HepG2 (cell line): ENCODE measurements around the gene SF3A2. TPM values are rescaled to one million over a fixed set of nuclear protein-coding genes. Genes with fewer than 3 reads are reported as not detected.

Source experiments
- EEA1 ChIP-seq: sonication (generic); formaldehyde crosslinking; IDR thresholded peaks from 2 replicates; pipeline ENCODE4 v1.5.1; 2020; ENCODE audit warnings: mild to moderate bottlenecking, missing genetic modification reagents, borderline replicate concordance
- ISX ChIP-seq: sonication (generic); formaldehyde crosslinking; conservative IDR thresholded peaks from 2 replicates; pipeline ENCODE4 v1.5.0; 2020; ENCODE audit warnings: missing genetic modification reagents
- KAT2B ChIP-seq: fragments of 150-350 bp; IDR thresholded peaks from 2 replicates; pipeline ENCODE4 v1.6.1; 2014; ENCODE audit warnings: low read depth, low read length, borderline replicate concordance
- MAFG ChIP-seq: sonication (generic); formaldehyde crosslinking; IDR thresholded peaks from 2 replicates; pipeline ENCODE4 v1.5.1; 2020; ENCODE audit warnings: mild to moderate bottlenecking, missing genetic modification reagents
- MEF2D ChIP-seq: sonication (generic); formaldehyde crosslinking; IDR thresholded peaks from 2 replicates; pipeline ENCODE4 v1.5.1; 2020; ENCODE audit warnings: mild to moderate bottlenecking, missing genetic modification reagents
- PRPF4 ChIP-seq: fragments of 200-400 bp; formaldehyde crosslinking; IDR thresholded peaks from 2 replicates; pipeline ENCODE4 v1.6.1; 2016; ENCODE audit warnings: low read length, low read depth; ENCODE audit not compliant: poor library complexity, severe bottlenecking
- REPIN1 ChIP-seq: sonication (generic); formaldehyde crosslinking; IDR thresholded peaks from 2 replicates; pipeline ENCODE4 v1.8.0; 2022; ENCODE audit warnings: missing genetic modification reagents, low read depth, mild to moderate bottlenecking, borderline replicate concordance
- TBX3 ChIP-seq: fragments of 450-650 bp; IDR thresholded peaks from 2 replicates; pipeline ENCODE4 v1.6.1; 2017; ENCODE audit warnings: antibody characterized with exemption, mild to moderate bottlenecking, inconsistent platforms, borderline replicate concordance
- TRIM24 ChIP-seq: sonication (generic); formaldehyde crosslinking; IDR thresholded peaks from 2 replicates; pipeline ENCODE4 v1.8.0; 2022; ENCODE audit warnings: mild to moderate bottlenecking, missing genetic modification reagents
- ZKSCAN1 ChIP-seq: fragments of 150-350 bp; IDR thresholded peaks from 2 replicates; pipeline ENCODE4 v1.6.1; 2014; ENCODE audit warnings: low read length
- ZNF17 ChIP-seq: sonication (generic); formaldehyde crosslinking; IDR thresholded peaks from 2 replicates; pipeline ENCODE4 v1.5.0; 2020; ENCODE audit warnings: mild to moderate bottlenecking, missing genetic modification reagents
- ZNF20 ChIP-seq: sonication (generic); formaldehyde crosslinking; IDR thresholded peaks from 2 replicates; pipeline ENCODE4 v1.4.0; 2020; ENCODE audit warnings: mild to moderate bottlenecking, moderate library complexity, missing genetic modification reagents
- ZNF562 ChIP-seq: sonication (generic); formaldehyde crosslinking; IDR thresholded peaks from 2 replicates; pipeline ENCODE4 v1.8.0; 2022; ENCODE audit warnings: missing genetic modification reagents, borderline replicate concordance
- ZNF619 ChIP-seq: sonication (generic); formaldehyde crosslinking; IDR thresholded peaks from 2 replicates; pipeline ENCODE4 v1.4.0; 2020; ENCODE audit warnings: mild to moderate bottlenecking, missing genetic modification reagents
- ZNF674 ChIP-seq: sonication (generic); formaldehyde crosslinking; IDR thresholded peaks from 2 replicates; pipeline ENCODE4 v1.5.0; 2020; ENCODE audit warnings: low read depth, mild to moderate bottlenecking, missing genetic modification reagents
- ZSCAN12 ChIP-seq: sonication (generic); formaldehyde crosslinking; IDR thresholded peaks from 2 replicates; pipeline ENCODE4 v1.9.0; 2021; ENCODE audit warnings: mild to moderate bottlenecking, missing genetic modification reagents
- polyA plus RNA-seq, 8 experiments: library from polyadenylated mRNA; depleted of rRNA in 3 of 8; stranded (reverse) in 7 of 8; unstranded in 1 of 8; fragments of >200 nt; fragmentation: Illumina TruSeq in 4 of 8; extraction: Trizol in 4 of 8; gene quantifications; 2 replicates each; pipeline versions ENCODE4 v1.2.1 to v1.2.3, GENCODE V29; 2011 to 2016; ENCODE audit warnings: low read depth in 4 of 8, missing spikeins in 1 of 8, mixed read lengths in 1 of 8; ENCODE audit not compliant: insufficient read depth in 1 of 8
- total RNA-seq, 5 experiments: library from RNA; depleted of rRNA; stranded (reverse); fragments of >200 nt; fragmentation: Illumina TruSeq; extraction: Trizol; gene quantifications; 2 replicates each; pipeline ENCODE4 v1.2.3, GENCODE V29; 2016; ENCODE audit warnings: low read depth in 1 of 5
- TF ChIP-seq, protein P1 (sequence below): sonication (generic); formaldehyde crosslinking; IDR thresholded peaks from 2 replicates; pipeline ENCODE4 v1.8.1; 2023; ENCODE audit warnings: mild to moderate bottlenecking, inconsistent platforms, moderate library complexity, missing genetic modification reagents, borderline replicate concordance
- TF ChIP-seq, protein P2 (sequence below): sonication (generic); formaldehyde crosslinking; IDR thresholded peaks from 2 replicates; pipeline ENCODE4 v1.4.0; 2020; ENCODE audit warnings: mild to moderate bottlenecking, missing genetic modification reagents, borderline replicate concordance
- TF ChIP-seq, protein P3 (sequence below): sonication (generic); formaldehyde crosslinking; IDR thresholded peaks from 2 replicates; pipeline ENCODE4 v1.4.0; 2020; ENCODE audit warnings: missing genetic modification reagents

The SF3A2 gene
- total and polyA plus RNA-seq, 2 of the 13 experiments (the other 11 are each of a cell fraction or from before 2014, with no cell fraction given), result 8.6 to 8.8 TPM

DNA sequence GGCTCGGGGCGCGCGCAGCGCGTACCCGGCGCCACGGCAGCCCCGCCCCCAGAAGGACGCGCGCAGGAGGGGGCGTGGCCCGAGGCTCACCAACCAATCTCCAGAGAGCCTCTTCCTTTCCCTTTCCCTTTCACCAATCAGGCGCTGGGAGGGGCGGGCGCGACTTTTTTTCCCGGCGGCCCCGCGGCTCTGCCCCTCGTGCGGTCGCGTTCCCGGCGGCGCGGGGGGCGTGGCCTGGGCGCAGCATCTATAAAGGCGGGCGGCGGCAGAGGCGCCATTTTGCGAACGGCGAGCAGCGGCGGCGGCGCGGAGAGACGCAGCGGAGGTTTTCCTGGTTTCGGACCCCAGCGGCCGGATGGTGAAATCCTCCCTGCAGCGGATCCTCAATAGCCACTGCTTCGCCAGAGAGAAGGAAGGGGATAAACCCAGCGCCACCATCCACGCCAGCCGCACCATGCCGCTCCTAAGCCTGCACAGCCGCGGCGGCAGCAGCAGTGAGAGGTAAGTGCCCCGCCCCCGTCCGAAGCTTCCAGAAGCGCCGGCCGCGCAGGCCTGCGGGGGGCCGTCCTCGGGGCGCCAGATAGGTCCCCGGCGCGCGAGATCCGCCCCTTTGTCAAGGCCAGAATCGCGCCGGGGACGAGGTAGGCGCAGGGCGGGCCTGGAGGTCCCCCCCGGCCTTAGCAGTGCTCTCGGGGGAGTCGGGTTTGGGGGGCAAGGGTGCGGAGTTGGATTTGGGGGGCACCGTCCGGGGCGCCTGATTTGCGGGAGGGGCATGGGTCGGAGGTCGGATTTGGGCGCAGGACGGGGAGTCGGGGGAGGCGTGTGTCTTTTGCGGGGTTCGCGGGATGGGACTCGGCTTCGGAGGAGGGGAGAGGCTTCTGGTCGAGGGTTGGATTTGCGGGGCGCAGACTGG is 32.9 kb downstream of the SF3A2 start (continued):
- no peak for TF ChIP-seq TRIM24 (CRISPR knock-in tag)
- TF ChIP-seq ZSCAN12 (CRISPR knock-in tag), result no peak
- TF ChIP-seq, protein P1, sequence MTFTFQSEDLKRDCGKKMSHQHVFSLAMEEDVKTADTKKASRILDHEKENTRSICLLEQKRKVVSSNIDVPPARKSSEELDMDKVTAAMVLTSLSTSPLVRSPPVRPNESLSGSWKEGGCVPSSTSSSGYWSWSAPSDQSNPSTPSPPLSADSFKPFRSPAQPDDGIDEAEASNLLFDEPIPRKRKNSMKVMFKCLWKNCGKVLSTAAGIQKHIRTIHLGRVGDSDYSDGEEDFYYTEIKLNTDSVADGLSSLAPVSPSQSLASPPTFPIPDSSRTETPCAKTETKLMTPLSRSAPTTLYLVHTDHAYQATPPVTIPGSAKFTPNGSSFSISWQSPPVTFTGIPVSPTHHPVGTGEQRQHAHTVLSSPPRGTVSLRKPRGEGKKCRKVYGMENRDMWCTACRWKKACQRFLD (CRISPR knock-in tag), result 0 out of 2 replicates have a peak, but pooled peaks have one; percentile 37
- TF ChIP-seq ZNF20, result 0 out of 2 replicates have a peak, but pooled peaks have one; percentile 49
- TF ChIP-seq, protein P2, sequence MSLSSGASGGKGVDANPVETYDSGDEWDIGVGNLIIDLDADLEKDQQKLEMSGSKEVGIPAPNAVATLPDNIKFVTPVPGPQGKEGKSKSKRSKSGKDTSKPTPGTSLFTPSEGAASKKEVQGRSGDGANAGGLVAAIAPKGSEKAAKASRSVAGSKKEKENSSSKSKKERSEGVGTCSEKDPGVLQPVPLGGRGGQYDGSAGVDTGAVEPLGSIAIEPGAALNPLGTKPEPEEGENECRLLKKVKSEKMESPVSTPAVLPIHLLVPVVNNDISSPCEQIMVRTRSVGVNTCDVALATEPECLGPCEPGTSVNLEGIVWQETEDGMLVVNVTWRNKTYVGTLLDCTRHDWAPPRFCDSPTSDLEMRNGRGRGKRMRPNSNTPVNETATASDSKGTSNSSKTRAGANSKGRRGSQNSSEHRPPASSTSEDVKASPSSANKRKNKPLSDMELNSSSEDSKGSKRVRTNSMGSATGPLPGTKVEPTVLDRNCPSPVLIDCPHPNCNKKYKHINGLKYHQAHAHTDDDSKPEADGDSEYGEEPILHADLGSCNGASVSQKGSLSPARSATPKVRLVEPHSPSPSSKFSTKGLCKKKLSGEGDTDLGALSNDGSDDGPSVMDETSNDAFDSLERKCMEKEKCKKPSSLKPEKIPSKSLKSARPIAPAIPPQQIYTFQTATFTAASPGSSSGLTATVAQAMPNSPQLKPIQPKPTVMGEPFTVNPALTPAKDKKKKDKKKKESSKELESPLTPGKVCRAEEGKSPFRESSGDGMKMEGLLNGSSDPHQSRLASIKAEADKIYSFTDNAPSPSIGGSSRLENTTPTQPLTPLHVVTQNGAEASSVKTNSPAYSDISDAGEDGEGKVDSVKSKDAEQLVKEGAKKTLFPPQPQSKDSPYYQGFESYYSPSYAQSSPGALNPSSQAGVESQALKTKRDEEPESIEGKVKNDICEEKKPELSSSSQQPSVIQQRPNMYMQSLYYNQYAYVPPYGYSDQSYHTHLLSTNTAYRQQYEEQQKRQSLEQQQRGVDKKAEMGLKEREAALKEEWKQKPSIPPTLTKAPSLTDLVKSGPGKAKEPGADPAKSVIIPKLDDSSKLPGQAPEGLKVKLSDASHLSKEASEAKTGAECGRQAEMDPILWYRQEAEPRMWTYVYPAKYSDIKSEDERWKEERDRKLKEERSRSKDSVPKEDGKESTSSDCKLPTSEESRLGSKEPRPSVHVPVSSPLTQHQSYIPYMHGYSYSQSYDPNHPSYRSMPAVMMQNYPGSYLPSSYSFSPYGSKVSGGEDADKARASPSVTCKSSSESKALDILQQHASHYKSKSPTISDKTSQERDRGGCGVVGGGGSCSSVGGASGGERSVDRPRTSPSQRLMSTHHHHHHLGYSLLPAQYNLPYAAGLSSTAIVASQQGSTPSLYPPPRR (CRISPR knock-in tag), result no peak
- TF ChIP-seq PRPF4, result peak; percentile 83
- TF ChIP-seq ZKSCAN1, result no peak
- TF ChIP-seq REPIN1 (CRISPR knock-in tag), result peak; percentile 58; the same call in 1 of the 2 replicates
- TF ChIP-seq TBX3, result no peak
- TF ChIP-seq ZNF562 (CRISPR knock-in tag), result no peak
- peak; percentile 24; the same call in 1 of the 2 replicates for TF ChIP-seq ZNF619 (CRISPR knock-in tag)
- 0 out of 2 replicates have a peak, but pooled peaks have one; percentile 42 for TF ChIP-seq ZNF674 (CRISPR knock-in tag)
- TF ChIP-seq ZNF17 (CRISPR knock-in tag), result 0 out of 2 replicates have a peak, but pooled peaks have one; percentile 63
- TF ChIP-seq ISX (CRISPR knock-in tag), result peak; percentile 67; the same call in 1 of the 2 replicates
- TF ChIP-seq EEA1 (CRISPR knock-in tag), result peak; percentile 91; the same call in 1 of the 2 replicates
- TF ChIP-seq, protein P3, sequence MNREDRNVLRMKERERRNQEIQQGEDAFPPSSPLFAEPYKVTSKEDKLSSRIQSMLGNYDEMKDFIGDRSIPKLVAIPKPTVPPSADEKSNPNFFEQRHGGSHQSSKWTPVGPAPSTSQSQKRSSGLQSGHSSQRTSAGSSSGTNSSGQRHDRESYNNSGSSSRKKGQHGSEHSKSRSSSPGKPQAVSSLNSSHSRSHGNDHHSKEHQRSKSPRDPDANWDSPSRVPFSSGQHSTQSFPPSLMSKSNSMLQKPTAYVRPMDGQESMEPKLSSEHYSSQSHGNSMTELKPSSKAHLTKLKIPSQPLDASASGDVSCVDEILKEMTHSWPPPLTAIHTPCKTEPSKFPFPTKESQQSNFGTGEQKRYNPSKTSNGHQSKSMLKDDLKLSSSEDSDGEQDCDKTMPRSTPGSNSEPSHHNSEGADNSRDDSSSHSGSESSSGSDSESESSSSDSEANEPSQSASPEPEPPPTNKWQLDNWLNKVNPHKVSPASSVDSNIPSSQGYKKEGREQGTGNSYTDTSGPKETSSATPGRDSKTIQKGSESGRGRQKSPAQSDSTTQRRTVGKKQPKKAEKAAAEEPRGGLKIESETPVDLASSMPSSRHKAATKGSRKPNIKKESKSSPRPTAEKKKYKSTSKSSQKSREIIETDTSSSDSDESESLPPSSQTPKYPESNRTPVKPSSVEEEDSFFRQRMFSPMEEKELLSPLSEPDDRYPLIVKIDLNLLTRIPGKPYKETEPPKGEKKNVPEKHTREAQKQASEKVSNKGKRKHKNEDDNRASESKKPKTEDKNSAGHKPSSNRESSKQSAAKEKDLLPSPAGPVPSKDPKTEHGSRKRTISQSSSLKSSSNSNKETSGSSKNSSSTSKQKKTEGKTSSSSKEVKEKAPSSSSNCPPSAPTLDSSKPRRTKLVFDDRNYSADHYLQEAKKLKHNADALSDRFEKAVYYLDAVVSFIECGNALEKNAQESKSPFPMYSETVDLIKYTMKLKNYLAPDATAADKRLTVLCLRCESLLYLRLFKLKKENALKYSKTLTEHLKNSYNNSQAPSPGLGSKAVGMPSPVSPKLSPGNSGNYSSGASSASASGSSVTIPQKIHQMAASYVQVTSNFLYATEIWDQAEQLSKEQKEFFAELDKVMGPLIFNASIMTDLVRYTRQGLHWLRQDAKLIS, result peak; percentile 70; the same call in 1 of the 2 replicates
- no peak for TF ChIP-seq MAFG (CRISPR knock-in tag)
- no peak for TF ChIP-seq KAT2B
- no peak for TF ChIP-seq MEF2D (CRISPR knock-in tag)
